WTC11 (cell line): ENCODE measurements around the gene VAV2.

Experiments
- HMGA2 ChIP-seq: fragments of 250-450 bp; sonication (Bioruptor Pico); IDR thresholded peaks from 2 replicates; pipeline ENCODE4 v1.4.0; 2021; ENCODE audit warnings: mild to moderate bottlenecking, moderate library complexity
- NR3C1 ChIP-seq: sonication (generic); formaldehyde crosslinking; conservative IDR thresholded peaks from 2 replicates; pipeline ENCODE4 v1.8.1; 2023; ENCODE audit warnings: low read depth, mild to moderate bottlenecking, missing genetic modification reagents
- SP1 ChIP-seq: sonication (generic); formaldehyde crosslinking; conservative IDR thresholded peaks from 2 replicates; pipeline ENCODE4 v1.8.1; 2022; ENCODE audit warnings: missing genetic modification reagents
- ZNF232 ChIP-seq: sonication (generic); formaldehyde crosslinking; IDR thresholded peaks from 2 replicates; pipeline ENCODE4 v1.8.0; 2022; ENCODE audit warnings: mild to moderate bottlenecking, missing genetic modification reagents
- TF ChIP-seq, protein P1 (sequence below): fragments of 200-600 bp; IDR thresholded peaks from 2 replicates; pipeline ENCODE4 v1.8.0; 2022; ENCODE audit warnings: antibody characterized with exemption
- TF ChIP-seq, protein P2 (sequence below): sonication (generic); formaldehyde crosslinking; IDR thresholded peaks from 2 replicates; pipeline ENCODE4 v1.8.1; 2023; ENCODE audit warnings: mild to moderate bottlenecking, missing genetic modification reagents
- TF ChIP-seq, protein P3 (sequence below): sonication (generic); formaldehyde crosslinking; IDR thresholded peaks from 2 replicates; pipeline ENCODE4 v1.8.1; 2022; ENCODE audit warnings: low read depth, mild to moderate bottlenecking, moderate library complexity, missing genetic modification reagents, borderline replicate concordance
- TF ChIP-seq, protein P4 (sequence below): sonication (generic); formaldehyde crosslinking; IDR thresholded peaks from 2 replicates; pipeline ENCODE4 v1.8.1; 2022; ENCODE audit warnings: mild to moderate bottlenecking, missing genetic modification reagents, moderate library complexity, borderline replicate concordance
- TF ChIP-seq, protein P5 (sequence below): sonication (generic); formaldehyde crosslinking; IDR thresholded peaks from 2 replicates; pipeline ENCODE4 v1.8.0; 2023; ENCODE audit warnings: missing genetic modification reagents, mild to moderate bottlenecking, borderline replicate concordance
- TF ChIP-seq, protein P6 (sequence below): sonication (generic); formaldehyde crosslinking; IDR thresholded peaks from 2 replicates; pipeline ENCODE4 v1.8.1; 2023; ENCODE audit warnings: mild to moderate bottlenecking, missing genetic modification reagents
- TF ChIP-seq, protein P7 (sequence below): sonication (generic); formaldehyde crosslinking; IDR thresholded peaks from 2 replicates; pipeline ENCODE4 v1.8.0; 2022; ENCODE audit warnings: mild to moderate bottlenecking, missing genetic modification reagents
- TF ChIP-seq, protein P8 (sequence below): sonication (generic); formaldehyde crosslinking; IDR thresholded peaks from 2 replicates; pipeline ENCODE4 v1.8.0; 2022; ENCODE audit warnings: mild to moderate bottlenecking, missing genetic modification reagents
- TF ChIP-seq, protein P9 (sequence below): sonication (generic); formaldehyde crosslinking; IDR thresholded peaks from 2 replicates; pipeline ENCODE4 v1.8.0; 2022; ENCODE audit warnings: mild to moderate bottlenecking, missing genetic modification reagents

DNA sequence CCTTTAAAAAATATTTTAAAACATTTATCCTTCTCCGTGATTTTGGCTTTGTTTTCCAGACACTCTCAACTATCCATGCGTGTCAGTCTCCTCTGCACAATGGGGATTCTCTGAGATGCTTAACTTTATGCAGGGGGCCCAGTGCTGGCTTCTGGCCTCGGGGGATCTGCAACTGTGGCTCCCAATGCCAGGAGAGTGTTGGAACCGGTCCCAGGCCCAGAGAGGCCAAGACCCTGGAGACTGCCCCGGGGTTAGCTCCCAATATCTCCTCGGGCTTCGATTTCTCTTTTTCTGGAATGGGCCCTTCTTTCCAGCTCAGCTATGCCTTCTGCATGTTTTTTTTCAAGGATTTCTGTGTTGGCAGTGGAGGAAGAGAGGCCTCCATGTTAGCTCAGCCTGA lies 233.9 kb downstream of the VAV2 start:
- TF ChIP-seq, protein P1, sequence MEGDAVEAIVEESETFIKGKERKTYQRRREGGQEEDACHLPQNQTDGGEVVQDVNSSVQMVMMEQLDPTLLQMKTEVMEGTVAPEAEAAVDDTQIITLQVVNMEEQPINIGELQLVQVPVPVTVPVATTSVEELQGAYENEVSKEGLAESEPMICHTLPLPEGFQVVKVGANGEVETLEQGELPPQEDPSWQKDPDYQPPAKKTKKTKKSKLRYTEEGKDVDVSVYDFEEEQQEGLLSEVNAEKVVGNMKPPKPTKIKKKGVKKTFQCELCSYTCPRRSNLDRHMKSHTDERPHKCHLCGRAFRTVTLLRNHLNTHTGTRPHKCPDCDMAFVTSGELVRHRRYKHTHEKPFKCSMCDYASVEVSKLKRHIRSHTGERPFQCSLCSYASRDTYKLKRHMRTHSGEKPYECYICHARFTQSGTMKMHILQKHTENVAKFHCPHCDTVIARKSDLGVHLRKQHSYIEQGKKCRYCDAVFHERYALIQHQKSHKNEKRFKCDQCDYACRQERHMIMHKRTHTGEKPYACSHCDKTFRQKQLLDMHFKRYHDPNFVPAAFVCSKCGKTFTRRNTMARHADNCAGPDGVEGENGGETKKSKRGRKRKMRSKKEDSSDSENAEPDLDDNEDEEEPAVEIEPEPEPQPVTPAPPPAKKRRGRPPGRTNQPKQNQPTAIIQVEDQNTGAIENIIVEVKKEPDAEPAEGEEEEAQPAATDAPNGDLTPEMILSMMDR, result no peak
- TF ChIP-seq, protein P2, sequence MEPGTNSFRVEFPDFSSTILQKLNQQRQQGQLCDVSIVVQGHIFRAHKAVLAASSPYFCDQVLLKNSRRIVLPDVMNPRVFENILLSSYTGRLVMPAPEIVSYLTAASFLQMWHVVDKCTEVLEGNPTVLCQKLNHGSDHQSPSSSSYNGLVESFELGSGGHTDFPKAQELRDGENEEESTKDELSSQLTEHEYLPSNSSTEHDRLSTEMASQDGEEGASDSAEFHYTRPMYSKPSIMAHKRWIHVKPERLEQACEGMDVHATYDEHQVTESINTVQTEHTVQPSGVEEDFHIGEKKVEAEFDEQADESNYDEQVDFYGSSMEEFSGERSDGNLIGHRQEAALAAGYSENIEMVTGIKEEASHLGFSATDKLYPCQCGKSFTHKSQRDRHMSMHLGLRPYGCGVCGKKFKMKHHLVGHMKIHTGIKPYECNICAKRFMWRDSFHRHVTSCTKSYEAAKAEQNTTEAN (CRISPR knock-in tag), result no peak
- TF ChIP-seq, protein P3, sequence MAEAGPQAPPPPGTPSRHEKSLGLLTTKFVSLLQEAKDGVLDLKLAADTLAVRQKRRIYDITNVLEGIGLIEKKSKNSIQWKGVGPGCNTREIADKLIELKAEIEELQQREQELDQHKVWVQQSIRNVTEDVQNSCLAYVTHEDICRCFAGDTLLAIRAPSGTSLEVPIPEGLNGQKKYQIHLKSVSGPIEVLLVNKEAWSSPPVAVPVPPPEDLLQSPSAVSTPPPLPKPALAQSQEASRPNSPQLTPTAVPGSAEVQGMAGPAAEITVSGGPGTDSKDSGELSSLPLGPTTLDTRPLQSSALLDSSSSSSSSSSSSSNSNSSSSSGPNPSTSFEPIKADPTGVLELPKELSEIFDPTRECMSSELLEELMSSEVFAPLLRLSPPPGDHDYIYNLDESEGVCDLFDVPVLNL (CRISPR knock-in tag), result no peak
- TF ChIP-seq, protein P4, sequence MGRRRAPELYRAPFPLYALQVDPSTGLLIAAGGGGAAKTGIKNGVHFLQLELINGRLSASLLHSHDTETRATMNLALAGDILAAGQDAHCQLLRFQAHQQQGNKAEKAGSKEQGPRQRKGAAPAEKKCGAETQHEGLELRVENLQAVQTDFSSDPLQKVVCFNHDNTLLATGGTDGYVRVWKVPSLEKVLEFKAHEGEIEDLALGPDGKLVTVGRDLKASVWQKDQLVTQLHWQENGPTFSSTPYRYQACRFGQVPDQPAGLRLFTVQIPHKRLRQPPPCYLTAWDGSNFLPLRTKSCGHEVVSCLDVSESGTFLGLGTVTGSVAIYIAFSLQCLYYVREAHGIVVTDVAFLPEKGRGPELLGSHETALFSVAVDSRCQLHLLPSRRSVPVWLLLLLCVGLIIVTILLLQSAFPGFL, result no peak
- TF ChIP-seq, protein P5, sequence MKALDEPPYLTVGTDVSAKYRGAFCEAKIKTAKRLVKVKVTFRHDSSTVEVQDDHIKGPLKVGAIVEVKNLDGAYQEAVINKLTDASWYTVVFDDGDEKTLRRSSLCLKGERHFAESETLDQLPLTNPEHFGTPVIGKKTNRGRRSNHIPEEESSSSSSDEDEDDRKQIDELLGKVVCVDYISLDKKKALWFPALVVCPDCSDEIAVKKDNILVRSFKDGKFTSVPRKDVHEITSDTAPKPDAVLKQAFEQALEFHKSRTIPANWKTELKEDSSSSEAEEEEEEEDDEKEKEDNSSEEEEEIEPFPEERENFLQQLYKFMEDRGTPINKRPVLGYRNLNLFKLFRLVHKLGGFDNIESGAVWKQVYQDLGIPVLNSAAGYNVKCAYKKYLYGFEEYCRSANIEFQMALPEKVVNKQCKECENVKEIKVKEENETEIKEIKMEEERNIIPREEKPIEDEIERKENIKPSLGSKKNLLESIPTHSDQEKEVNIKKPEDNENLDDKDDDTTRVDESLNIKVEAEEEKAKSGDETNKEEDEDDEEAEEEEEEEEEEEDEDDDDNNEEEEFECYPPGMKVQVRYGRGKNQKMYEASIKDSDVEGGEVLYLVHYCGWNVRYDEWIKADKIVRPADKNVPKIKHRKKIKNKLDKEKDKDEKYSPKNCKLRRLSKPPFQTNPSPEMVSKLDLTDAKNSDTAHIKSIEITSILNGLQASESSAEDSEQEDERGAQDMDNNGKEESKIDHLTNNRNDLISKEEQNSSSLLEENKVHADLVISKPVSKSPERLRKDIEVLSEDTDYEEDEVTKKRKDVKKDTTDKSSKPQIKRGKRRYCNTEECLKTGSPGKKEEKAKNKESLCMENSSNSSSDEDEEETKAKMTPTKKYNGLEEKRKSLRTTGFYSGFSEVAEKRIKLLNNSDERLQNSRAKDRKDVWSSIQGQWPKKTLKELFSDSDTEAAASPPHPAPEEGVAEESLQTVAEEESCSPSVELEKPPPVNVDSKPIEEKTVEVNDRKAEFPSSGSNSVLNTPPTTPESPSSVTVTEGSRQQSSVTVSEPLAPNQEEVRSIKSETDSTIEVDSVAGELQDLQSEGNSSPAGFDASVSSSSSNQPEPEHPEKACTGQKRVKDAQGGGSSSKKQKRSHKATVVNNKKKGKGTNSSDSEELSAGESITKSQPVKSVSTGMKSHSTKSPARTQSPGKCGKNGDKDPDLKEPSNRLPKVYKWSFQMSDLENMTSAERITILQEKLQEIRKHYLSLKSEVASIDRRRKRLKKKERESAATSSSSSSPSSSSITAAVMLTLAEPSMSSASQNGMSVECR (CRISPR knock-in tag), result no peak
- TF ChIP-seq, protein P6, sequence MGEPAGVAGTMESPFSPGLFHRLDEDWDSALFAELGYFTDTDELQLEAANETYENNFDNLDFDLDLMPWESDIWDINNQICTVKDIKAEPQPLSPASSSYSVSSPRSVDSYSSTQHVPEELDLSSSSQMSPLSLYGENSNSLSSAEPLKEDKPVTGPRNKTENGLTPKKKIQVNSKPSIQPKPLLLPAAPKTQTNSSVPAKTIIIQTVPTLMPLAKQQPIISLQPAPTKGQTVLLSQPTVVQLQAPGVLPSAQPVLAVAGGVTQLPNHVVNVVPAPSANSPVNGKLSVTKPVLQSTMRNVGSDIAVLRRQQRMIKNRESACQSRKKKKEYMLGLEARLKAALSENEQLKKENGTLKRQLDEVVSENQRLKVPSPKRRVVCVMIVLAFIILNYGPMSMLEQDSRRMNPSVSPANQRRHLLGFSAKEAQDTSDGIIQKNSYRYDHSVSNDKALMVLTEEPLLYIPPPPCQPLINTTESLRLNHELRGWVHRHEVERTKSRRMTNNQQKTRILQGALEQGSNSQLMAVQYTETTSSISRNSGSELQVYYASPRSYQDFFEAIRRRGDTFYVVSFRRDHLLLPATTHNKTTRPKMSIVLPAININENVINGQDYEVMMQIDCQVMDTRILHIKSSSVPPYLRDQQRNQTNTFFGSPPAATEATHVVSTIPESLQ (CRISPR knock-in tag), result no peak
- TF ChIP-seq HMGA2 (CRISPR knock-in tag), result no peak
- TF ChIP-seq NR3C1 (CRISPR knock-in tag), result no peak
- TF ChIP-seq, protein P7, sequence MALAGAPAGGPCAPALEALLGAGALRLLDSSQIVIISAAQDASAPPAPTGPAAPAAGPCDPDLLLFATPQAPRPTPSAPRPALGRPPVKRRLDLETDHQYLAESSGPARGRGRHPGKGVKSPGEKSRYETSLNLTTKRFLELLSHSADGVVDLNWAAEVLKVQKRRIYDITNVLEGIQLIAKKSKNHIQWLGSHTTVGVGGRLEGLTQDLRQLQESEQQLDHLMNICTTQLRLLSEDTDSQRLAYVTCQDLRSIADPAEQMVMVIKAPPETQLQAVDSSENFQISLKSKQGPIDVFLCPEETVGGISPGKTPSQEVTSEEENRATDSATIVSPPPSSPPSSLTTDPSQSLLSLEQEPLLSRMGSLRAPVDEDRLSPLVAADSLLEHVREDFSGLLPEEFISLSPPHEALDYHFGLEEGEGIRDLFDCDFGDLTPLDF (CRISPR knock-in tag), result no peak
- no peak for TF ChIP-seq ZNF232 (CRISPR knock-in tag)
- TF ChIP-seq, protein P8, sequence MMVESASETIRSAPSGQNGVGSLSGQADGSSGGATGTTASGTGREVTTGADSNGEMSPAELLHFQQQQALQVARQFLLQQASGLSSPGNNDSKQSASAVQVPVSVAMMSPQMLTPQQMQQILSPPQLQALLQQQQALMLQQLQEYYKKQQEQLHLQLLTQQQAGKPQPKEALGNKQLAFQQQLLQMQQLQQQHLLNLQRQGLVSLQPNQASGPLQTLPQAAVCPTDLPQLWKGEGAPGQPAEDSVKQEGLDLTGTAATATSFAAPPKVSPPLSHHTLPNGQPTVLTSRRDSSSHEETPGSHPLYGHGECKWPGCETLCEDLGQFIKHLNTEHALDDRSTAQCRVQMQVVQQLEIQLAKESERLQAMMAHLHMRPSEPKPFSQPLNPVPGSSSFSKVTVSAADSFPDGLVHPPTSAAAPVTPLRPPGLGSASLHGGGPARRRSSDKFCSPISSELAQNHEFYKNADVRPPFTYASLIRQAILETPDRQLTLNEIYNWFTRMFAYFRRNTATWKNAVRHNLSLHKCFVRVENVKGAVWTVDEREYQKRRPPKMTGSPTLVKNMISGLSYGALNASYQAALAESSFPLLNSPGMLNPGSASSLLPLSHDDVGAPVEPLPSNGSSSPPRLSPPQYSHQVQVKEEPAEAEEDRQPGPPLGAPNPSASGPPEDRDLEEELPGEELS (CRISPR knock-in tag), result no peak
- no peak for TF ChIP-seq SP1 (CRISPR knock-in tag)
- TF ChIP-seq, protein P9, sequence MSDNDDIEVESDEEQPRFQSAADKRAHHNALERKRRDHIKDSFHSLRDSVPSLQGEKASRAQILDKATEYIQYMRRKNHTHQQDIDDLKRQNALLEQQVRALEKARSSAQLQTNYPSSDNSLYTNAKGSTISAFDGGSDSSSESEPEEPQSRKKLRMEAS (CRISPR knock-in tag), result no peak
